Esophagus muscularis mucosa (tissue), 4 donors: Measurements from ENCODE around the gene VAMP1.

Experiments
- EP300 ChIP-seq: sonication (generic); formaldehyde crosslinking; IDR thresholded peaks from one replicate; pipeline ENCODE4 v1.6.1; 2017; ENCODE audit warnings: antibody characterized with exemption
- POLR2A ChIP-seq: fragments of 450-650 bp; IDR thresholded peaks from one replicate; pipeline ENCODE4 v1.6.1; 2017; ENCODE audit warnings: antibody characterized with exemption, moderate library complexity, mild to moderate bottlenecking, low read depth
- TF ChIP-seq, protein P1 (sequence below), 3 experiments: fragments of 200-600 bp in 2 of 3; fragments of 450-650 bp in 1 of 3; sonication (generic) in 2 of 3; IDR thresholded peaks; one replicate each; pipeline ENCODE4 v1.5.1; 2017 to 2019; ENCODE audit warnings: antibody characterized with exemption in 3 of 3, mild to moderate bottlenecking in 2 of 3, moderate library complexity in 1 of 3

GRCh38 chr12:6458281-6459003 lies 12.0 kb downstream of the VAMP1 start:
- TF ChIP-seq, protein P1, sequence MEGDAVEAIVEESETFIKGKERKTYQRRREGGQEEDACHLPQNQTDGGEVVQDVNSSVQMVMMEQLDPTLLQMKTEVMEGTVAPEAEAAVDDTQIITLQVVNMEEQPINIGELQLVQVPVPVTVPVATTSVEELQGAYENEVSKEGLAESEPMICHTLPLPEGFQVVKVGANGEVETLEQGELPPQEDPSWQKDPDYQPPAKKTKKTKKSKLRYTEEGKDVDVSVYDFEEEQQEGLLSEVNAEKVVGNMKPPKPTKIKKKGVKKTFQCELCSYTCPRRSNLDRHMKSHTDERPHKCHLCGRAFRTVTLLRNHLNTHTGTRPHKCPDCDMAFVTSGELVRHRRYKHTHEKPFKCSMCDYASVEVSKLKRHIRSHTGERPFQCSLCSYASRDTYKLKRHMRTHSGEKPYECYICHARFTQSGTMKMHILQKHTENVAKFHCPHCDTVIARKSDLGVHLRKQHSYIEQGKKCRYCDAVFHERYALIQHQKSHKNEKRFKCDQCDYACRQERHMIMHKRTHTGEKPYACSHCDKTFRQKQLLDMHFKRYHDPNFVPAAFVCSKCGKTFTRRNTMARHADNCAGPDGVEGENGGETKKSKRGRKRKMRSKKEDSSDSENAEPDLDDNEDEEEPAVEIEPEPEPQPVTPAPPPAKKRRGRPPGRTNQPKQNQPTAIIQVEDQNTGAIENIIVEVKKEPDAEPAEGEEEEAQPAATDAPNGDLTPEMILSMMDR (IDR thresholded peaks at IDR 0.05): no peak
- TF ChIP-seq EP300 (no peak), POLR2A (no peak)
